ENCODE data around the gene PPP6R1. TPM values are rescaled to one million over a fixed set of nuclear protein-coding genes. Genes with fewer than 3 reads are reported as not detected.

Gene PPP6R1
- total RNA-seq, 2 donors from 2014 or later, result 46.7 to 52.3 TPM

DNA sequence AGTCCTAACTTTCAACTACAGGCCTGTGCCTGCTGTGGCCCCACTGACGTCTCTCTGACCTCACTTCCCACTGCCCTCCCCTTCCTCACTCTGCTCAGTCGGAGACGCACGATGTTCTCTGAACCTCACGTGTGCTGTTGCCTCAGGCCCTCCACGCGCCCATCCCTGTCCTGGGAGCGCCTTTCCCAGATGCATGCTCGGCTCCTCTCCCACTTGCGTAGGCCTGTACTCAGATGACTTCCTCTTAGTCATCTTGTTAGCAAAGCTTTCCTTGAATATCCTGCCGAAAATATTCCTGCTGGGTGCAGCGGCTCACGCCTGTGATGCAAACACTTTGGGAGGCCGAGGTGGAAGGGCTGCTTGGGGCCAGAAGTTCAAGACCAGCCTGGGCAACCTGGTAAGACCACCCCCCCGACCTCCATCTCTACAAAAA is 69.4 kb downstream of the PPP6R1 start:
- Histone ChIP-seq H3K4me1 (ENCODE audit: control insufficient read depth in 1 of 2, low read depth in 2 of 2) (no peaks in the 10 kb centered on the region), H3K4me3 (no peak overlapping the region), H3K36me3 (no peaks in the 10 kb centered on the region), H3K27me3 (replicated peaks; ENCODE audit: insufficient read depth) (no peaks in the 10 kb centered on the region), H3K9me3 (no peaks in the 10 kb centered on the region), H3K27ac (no peak overlapping the region)
- ATAC-seq (ENCODE audit: insufficient number of reproducible peaks, low FRiP score, low read depth), result peak; percentile 36
- DNase-seq (ENCODE audit: low spot score), result no peak
- TF ChIP-seq, protein P1, sequence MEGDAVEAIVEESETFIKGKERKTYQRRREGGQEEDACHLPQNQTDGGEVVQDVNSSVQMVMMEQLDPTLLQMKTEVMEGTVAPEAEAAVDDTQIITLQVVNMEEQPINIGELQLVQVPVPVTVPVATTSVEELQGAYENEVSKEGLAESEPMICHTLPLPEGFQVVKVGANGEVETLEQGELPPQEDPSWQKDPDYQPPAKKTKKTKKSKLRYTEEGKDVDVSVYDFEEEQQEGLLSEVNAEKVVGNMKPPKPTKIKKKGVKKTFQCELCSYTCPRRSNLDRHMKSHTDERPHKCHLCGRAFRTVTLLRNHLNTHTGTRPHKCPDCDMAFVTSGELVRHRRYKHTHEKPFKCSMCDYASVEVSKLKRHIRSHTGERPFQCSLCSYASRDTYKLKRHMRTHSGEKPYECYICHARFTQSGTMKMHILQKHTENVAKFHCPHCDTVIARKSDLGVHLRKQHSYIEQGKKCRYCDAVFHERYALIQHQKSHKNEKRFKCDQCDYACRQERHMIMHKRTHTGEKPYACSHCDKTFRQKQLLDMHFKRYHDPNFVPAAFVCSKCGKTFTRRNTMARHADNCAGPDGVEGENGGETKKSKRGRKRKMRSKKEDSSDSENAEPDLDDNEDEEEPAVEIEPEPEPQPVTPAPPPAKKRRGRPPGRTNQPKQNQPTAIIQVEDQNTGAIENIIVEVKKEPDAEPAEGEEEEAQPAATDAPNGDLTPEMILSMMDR (IDR thresholded peaks at IDR 0.05), result no peak

DNA sequence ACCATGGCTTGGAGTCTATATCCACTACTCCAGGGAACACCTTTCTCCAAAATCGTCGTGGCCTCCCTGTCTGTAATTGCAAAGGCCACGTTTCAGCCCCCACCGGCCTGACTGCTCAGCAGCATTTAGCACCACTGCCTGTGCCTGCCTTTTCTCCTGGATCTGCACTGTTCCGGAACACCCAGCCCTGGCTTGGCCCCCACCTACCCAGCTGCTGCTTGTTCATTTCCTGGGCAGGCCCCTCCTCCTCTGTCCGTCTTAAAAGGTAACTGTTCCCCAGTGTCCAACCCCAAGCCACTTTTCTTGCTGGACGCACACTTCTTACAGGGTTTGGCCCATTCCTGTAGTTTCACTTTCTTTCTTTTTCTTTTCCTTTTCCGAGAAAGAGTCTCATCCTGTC is 70.2 kb downstream of the PPP6R1 start:
- no peak for ATAC-seq (ENCODE audit: insufficient number of reproducible peaks, low FRiP score, low read depth)
- Histone ChIP-seq H3K4me1 (ENCODE audit: control insufficient read depth in 1 of 2, low read depth in 2 of 2) (no peaks in the 10 kb centered on the region), H3K27ac (no peak overlapping the region)

DNA sequence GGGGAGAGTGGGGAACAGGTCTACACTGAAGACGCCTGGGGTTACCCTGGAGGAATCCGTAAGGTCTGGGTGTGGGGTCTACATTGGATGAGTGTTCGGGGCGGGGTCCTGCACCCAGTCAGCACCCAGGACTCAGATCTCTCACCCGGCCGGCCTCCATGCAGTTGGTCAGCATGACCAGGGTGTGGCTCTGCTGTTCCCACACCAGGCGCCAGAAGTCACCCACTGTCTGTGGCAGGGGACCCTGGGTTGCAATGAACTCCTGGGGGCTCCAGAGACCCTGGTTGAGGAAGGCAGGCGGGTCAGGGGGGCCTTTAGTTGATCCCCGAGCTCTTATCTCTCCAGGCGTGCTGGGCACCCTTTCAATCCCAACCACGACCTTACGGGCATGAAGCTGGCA is 72.7 kb downstream of the PPP6R1 start:
- no peak for ATAC-seq (ENCODE audit: insufficient number of reproducible peaks, low FRiP score, low read depth)
- TF ChIP-seq, protein P1 (IDR thresholded peaks at IDR 0.05), result no peak

More for the DNA sequence above, 70.2 kb downstream of the PPP6R1 start:
- no peaks in the 10 kb centered on the region for H3K27me3 ChIP-seq (replicated peaks; ENCODE audit: insufficient read depth)
- no peak for DNase-seq (ENCODE audit: low spot score)
- no peaks in the 10 kb centered on the region for H3K36me3 ChIP-seq
- H3K9me3 ChIP-seq, result no peaks in the 10 kb centered on the region
- TF ChIP-seq, protein P1 (IDR thresholded peaks at IDR 0.05), result no peak
- no peak overlapping the region for H3K4me3 ChIP-seq

GRCh38 chr19:55181740-55182139 is 77.1 kb downstream of the PPP6R1 start:
- DNase-seq (ENCODE audit: low spot score) (no peak), ATAC-seq (ENCODE audit: insufficient number of reproducible peaks, low FRiP score, low read depth) (no peak)
- Histone ChIP-seq H3K4me3 (no peak overlapping the region), H3K4me1 (ENCODE audit: control insufficient read depth in 1 of 2, low read depth in 2 of 2) (peaks cover 10 to 13% of the 10 kb centered on the region in 2 donors), H3K36me3 (no peaks in the 10 kb centered on the region), H3K9me3 (no peaks in the 10 kb centered on the region), H3K27me3 (replicated peaks; ENCODE audit: insufficient read depth) (no peaks in the 10 kb centered on the region), H3K27ac (no peak overlapping the region)
- TF ChIP-seq, protein P1 (IDR thresholded peaks at IDR 0.05), result no peak

More for the DNA sequence above, 72.7 kb downstream of the PPP6R1 start:
- Histone ChIP-seq H3K4me1 (ENCODE audit: control insufficient read depth in 1 of 2, low read depth in 2 of 2) (no peaks in the 10 kb centered on the region), H3K27me3 (replicated peaks; ENCODE audit: insufficient read depth) (no peaks in the 10 kb centered on the region), H3K9me3 (no peaks in the 10 kb centered on the region), H3K36me3 (no peaks in the 10 kb centered on the region), H3K4me3 (no peak overlapping the region), H3K27ac (no peak overlapping the region)
- no peak for DNase-seq (ENCODE audit: low spot score)

Other genes starting within 250 kb of the PPP6R1 start
- not detected for gene GP6, start 220.8 kb downstream of the PPP6R1 start, total RNA-seq
- gene RDH13, start 195.9 kb downstream of the PPP6R1 start, total RNA-seq, result 10 to 100 TPM; 22.2 to 23.6 TPM
- 10 to 100 TPM in 1 of 2 donors, 1 to 10 TPM in 1; 5.4 to 16.3 TPM for gene EPS8L1, start 183.1 kb downstream of the PPP6R1 start, total RNA-seq
- 100 to 1,000 TPM; 194 to 250 TPM for gene PPP1R12C, start 141.4 kb downstream of the PPP6R1 start, total RNA-seq
- gene TNNT1, start 109.8 kb downstream of the PPP6R1 start, total RNA-seq, result not detected
- gene TNNI3, start 101.3 kb downstream of the PPP6R1 start, total RNA-seq, result not detected
- gene DNAAF3, start 92.4 kb downstream of the PPP6R1 start, total RNA-seq, result not detected
- gene SYT5, start 78.7 kb downstream of the PPP6R1 start, total RNA-seq, result not detected
- gene PTPRH, start 49.5 kb downstream of the PPP6R1 start, total RNA-seq, result 1 to 10 TPM in 1 of 2 donors, under 1 TPM in 1; 0.14 to 1.1 TPM
- 1 to 10 TPM; 2.4 to 4.8 TPM for gene TMEM86B, start 30.3 kb downstream of the PPP6R1 start, total RNA-seq
- 10 to 100 TPM; 26.8 to 26.9 TPM for gene HSPBP1, start 21.1 kb upstream of the PPP6R1 start, total RNA-seq
- 10 to 100 TPM; 10.8 to 16.7 TPM for gene BRSK1, start 25.0 kb upstream of the PPP6R1 start, total RNA-seq
- 1 to 10 TPM in 1 of 2 donors, not detected in 1; 6.8 TPM for gene TMEM150B, start 66.3 kb upstream of the PPP6R1 start, total RNA-seq
- 10 to 100 TPM; 10.2 to 25.2 TPM for gene KMT5C, start 80.9 kb upstream of the PPP6R1 start, total RNA-seq
- gene COX6B2, start 95.7 kb upstream of the PPP6R1 start, total RNA-seq, result not detected
- not detected for gene GARIN5B, start 104.2 kb upstream of the PPP6R1 start, total RNA-seq
- gene IL11, start 111.4 kb upstream of the PPP6R1 start, total RNA-seq, result under 1 TPM in 1 of 2 donors, not detected in 1; 0.92 TPM
- gene TMEM190, start 117.8 kb upstream of the PPP6R1 start, total RNA-seq, result not detected
- 1 to 10 TPM in 1 of 2 donors, not detected in 1; 4.2 TPM for gene TMEM238, start 125.3 kb upstream of the PPP6R1 start, total RNA-seq
- 100 to 1,000 TPM; 175 to 274 TPM for gene RPL28, start 126.9 kb upstream of the PPP6R1 start, total RNA-seq
- 10 to 100 TPM; 16.3 to 17.9 TPM for gene UBE2S, start 148.8 kb upstream of the PPP6R1 start, total RNA-seq
- not detected for gene SHISA7, start 184.3 kb upstream of the PPP6R1 start, total RNA-seq
- gene ISOC2, start 202.6 kb upstream of the PPP6R1 start, total RNA-seq, result 10 to 100 TPM; 18.8 to 27.4 TPM
- gene C19orf85, start 205.7 kb upstream of the PPP6R1 start, total RNA-seq, result not detected
- 1 to 10 TPM; 3.5 to 7.2 TPM for gene ZNF628, start 217.6 kb upstream of the PPP6R1 start, total RNA-seq
- gene NAT14, start 226.2 kb upstream of the PPP6R1 start, total RNA-seq, result 1 to 10 TPM; 3.4 to 3.8 TPM
- 10 to 100 TPM in 1 of 2 donors, 1 to 10 TPM in 1; 4.3 to 58.3 TPM for gene SSC5D, start 229.4 kb upstream of the PPP6R1 start, total RNA-seq